CD14-positive monocyte (primary cell): ENCODE measurements around the gene CD40LG. TPM values are rescaled to one million over a fixed set of nuclear protein-coding genes. Genes with fewer than 3 reads are reported as not detected.

ENCODE experiments used
- DNase-seq, 3 donors: peaks; one replicate each; pipeline ENCODE4 v3.0.0-alpha.2; 2011 to 2022
- H2AFZ ChIP-seq: 2 replicates; pipeline ENCODE4 v1.6.0; 2012; ENCODE audit warnings: mild to moderate bottlenecking, low read depth, low read length, inconsistent platforms; ENCODE audit not compliant: insufficient read depth, poor library complexity, severe bottlenecking
- H3K27ac ChIP-seq, 2 donors: 1 replicate in 1 of 2; 2 replicates in 1 of 2; pipeline ENCODE4 v1.5.1; 2012 to 2013; ENCODE audit warnings: low read length in 2 of 2, control low read depth in 1 of 2, inconsistent platforms in 1 of 2, low read depth in 1 of 2, mild to moderate bottlenecking in 1 of 2
- H3K27me3 ChIP-seq, 2 donors: one replicate each; pipeline versions ENCODE4 v1.6.0 to v1.6.1; 2011 to 2013; ENCODE audit warnings: low read length in 2 of 2; ENCODE audit not compliant: control insufficient read depth in 2 of 2, insufficient read depth in 2 of 2
- H3K36me3 ChIP-seq, 2 donors: replicated peaks in 1 of 2; 1 replicate in 1 of 2; 2 replicates in 1 of 2; pipeline versions ENCODE4 v1.5.1 to v1.6.1; 2012 to 2013; ENCODE audit warnings: low read length in 2 of 2, control low read depth in 1 of 2, inconsistent platforms in 1 of 2, mild to moderate bottlenecking in 1 of 2; ENCODE audit not compliant: insufficient read depth in 2 of 2, control insufficient read depth in 1 of 2
- H3K4me1 ChIP-seq, 2 donors: 1 replicate in 1 of 2; 2 replicates in 1 of 2; pipeline versions ENCODE4 v1.5.1 to v1.6.1; 2012 to 2013; ENCODE audit warnings: low read length in 2 of 2, control low read depth in 1 of 2, inconsistent platforms in 1 of 2, mild to moderate bottlenecking in 1 of 2, moderate library complexity in 1 of 2; ENCODE audit not compliant: insufficient read depth in 2 of 2, control insufficient read depth in 1 of 2
- H3K4me2 ChIP-seq: replicated peaks from 2 replicates; pipeline ENCODE3; 2012; ENCODE audit warnings: low read length, moderate library complexity, mild to moderate bottlenecking; ENCODE audit not compliant: poor library complexity, severe bottlenecking; ENCODE audit errors: extremely low read depth
- H3K4me3 ChIP-seq, 3 experiments: fragments of 200-600 bp in 1 of 3; sonication (generic) in 1 of 3; replicated peaks in 1 of 3; 1 replicate in 2 of 3; 2 replicates in 1 of 3; pipeline ENCODE4 v1.5.1; 2011 to 2013; ENCODE audit warnings: low read length in 3 of 3, mild to moderate bottlenecking in 3 of 3, control low read depth in 2 of 3, low read depth in 2 of 3, inconsistent platforms in 1 of 3, moderate library complexity in 1 of 3
- H3K79me2 ChIP-seq: 2 replicates; pipeline ENCODE4 v1.6.0; 2012; ENCODE audit warnings: mild to moderate bottlenecking, control low read depth, inconsistent platforms, low read length, moderate library complexity; ENCODE audit not compliant: insufficient read depth
- H3K9ac ChIP-seq: 2 replicates; pipeline ENCODE4 v1.6.0; 2017; ENCODE audit warnings: low read length, mild to moderate bottlenecking; ENCODE audit not compliant: insufficient read depth, poor library complexity, severe bottlenecking
- H3K9me3 ChIP-seq, 2 donors: replicated peaks in 1 of 2; 1 replicate in 1 of 2; 2 replicates in 1 of 2; pipeline versions ENCODE4 v1.5.1 to v1.6.1; 2012 to 2013; ENCODE audit warnings: low read length in 2 of 2, control low read depth in 1 of 2; ENCODE audit not compliant: control insufficient read depth in 1 of 2, insufficient read depth in 1 of 2
- H4K20me1 ChIP-seq: 2 replicates; pipeline ENCODE4 v1.6.0; 2012; ENCODE audit warnings: mild to moderate bottlenecking, low read length, control low read depth, moderate library complexity; ENCODE audit not compliant: insufficient read depth
- H3K27ac Mint-ChIP-seq, 7 donors: one replicate each; pipeline ENCODE4 v1.8.0; 2020; ENCODE audit warnings: mild to moderate bottlenecking in 7 of 7, mixed read lengths in 7 of 7, moderate library complexity in 6 of 7, inconsistent platforms in 2 of 7
- H3K27me3 Mint-ChIP-seq, 3 donors: one replicate each; pipeline ENCODE4 v1.8.0; 2021 to 2022; ENCODE audit warnings: low read depth in 3 of 3, mild to moderate bottlenecking in 3 of 3, mixed read lengths in 3 of 3, moderate library complexity in 3 of 3, inconsistent platforms in 1 of 3
- H3K36me3 Mint-ChIP-seq, 2 donors: one replicate each; pipeline ENCODE4 v1.8.0; 2020; ENCODE audit warnings: mixed read lengths in 2 of 2, inconsistent platforms in 1 of 2, mild to moderate bottlenecking in 1 of 2
- H3K4me1 Mint-ChIP-seq: one replicate; pipeline ENCODE4 v1.8.0; 2020; ENCODE audit warnings: mild to moderate bottlenecking, mixed read lengths
- H3K4me3 Mint-ChIP-seq, 2 donors: one replicate each; pipeline ENCODE4 v1.8.0; 2020; ENCODE audit warnings: mild to moderate bottlenecking in 2 of 2, mixed read lengths in 2 of 2, moderate library complexity in 1 of 2
- H3K9me3 Mint-ChIP-seq, 7 donors: one replicate each; pipeline ENCODE4 v1.8.0; 2020 to 2022; ENCODE audit warnings: mixed read lengths in 7 of 7, mild to moderate bottlenecking in 6 of 7, moderate library complexity in 6 of 7, inconsistent platforms in 2 of 7
- CTCF ChIP-seq: fragments of 200-600 bp; IDR thresholded peaks from one replicate; pipeline ENCODE4 v1.8.0; 2022; ENCODE audit warnings: antibody characterized with exemption, mild to moderate bottlenecking
- whole genome bisulfite sequencing: methylation state at CpG from one replicate; pipeline ENCODE4 v1.1.5; 2013; ENCODE audit warnings: missing lambda C conversion rate; ENCODE audit not compliant: insufficient coverage; 5-methylcytosine and 5-hydroxymethylcytosine counted together
- intact Hi-C, 2 donors: fragments of 100-400 bp; cut with micrococcal nuclease; formaldehyde crosslinking; loops; one replicate each; pipeline versions ENCODE4 v1.15.0 to v1.15.1; 2023
- polyA plus RNA-seq, 3 donors: library from polyadenylated mRNA; depleted of rRNA in 1 of 3; unstranded in 2 of 3; stranded (reverse) in 1 of 3; fragments of 300-500 nt in 2 of 3; fragments of >200 nt in 1 of 3; fragmentation: Illumina TruSeq in 2 of 3; gene quantifications; 1 replicate in 2 of 3; 2 replicates in 1 of 3; pipeline ENCODE4 v1.2.3, GENCODE V29; 2012 to 2021

CD40LG gene
- polyA plus RNA-seq, 3 donors: 0.09 TPM; not detected in 2

- no peaks in the 10 kb centered on the region for H3K36me3 ChIP-seq
- no peaks in the 10 kb centered on the region for H3K9me3 ChIP-seq
- H3K4me1 Mint-ChIP-seq: peaks cover 8% of the 10 kb centered on the region
- DNase-seq: peak; percentile 14 to 25 (median 15)
- H3K9me3 Mint-ChIP-seq: no peaks in the 10 kb centered on the region
- no peaks in the 10 kb centered on the region for H3K36me3 Mint-ChIP-seq
- H3K4me1 ChIP-seq: no peaks in the 10 kb centered on the region
- H3K27me3 ChIP-seq: no peaks in the 10 kb centered on the region
- H3K27ac ChIP-seq: no peak overlapping the region
- no peaks in the 10 kb centered on the region for H4K20me1 ChIP-seq
- no peak overlapping the region for H3K4me2 ChIP-seq
- H3K9ac ChIP-seq: no peak overlapping the region
- no peak overlapping the region for H3K4me3 ChIP-seq
- H3K27me3 Mint-ChIP-seq: peaks cover 0 to 11% (median 0%) of the 10 kb centered on the region in 3 donors
- H2AFZ ChIP-seq: no peak overlapping the region
- H3K4me3 Mint-ChIP-seq: no peak overlapping the region
- TF ChIP-seq CTCF: peak; percentile 46
- 27% methylated on average over 4 of the region's 10 CpGs for WGBS
- peak overlapping the region in 1 of 7 donors; percentile 21 for H3K27ac Mint-ChIP-seq
- H3K79me2 ChIP-seq: no peaks in the 10 kb centered on the region
- intact Hi-C loops: loop anchor here in 1 of 2 donors (10.0 kb wide), 1 partner anchor 316 kb away; no protein-coding TSS in a partner anchor
Measured at GRCh38 chrX:136608295-136608933, 39.5 kb upstream of the CD40LG start.

DNA sequence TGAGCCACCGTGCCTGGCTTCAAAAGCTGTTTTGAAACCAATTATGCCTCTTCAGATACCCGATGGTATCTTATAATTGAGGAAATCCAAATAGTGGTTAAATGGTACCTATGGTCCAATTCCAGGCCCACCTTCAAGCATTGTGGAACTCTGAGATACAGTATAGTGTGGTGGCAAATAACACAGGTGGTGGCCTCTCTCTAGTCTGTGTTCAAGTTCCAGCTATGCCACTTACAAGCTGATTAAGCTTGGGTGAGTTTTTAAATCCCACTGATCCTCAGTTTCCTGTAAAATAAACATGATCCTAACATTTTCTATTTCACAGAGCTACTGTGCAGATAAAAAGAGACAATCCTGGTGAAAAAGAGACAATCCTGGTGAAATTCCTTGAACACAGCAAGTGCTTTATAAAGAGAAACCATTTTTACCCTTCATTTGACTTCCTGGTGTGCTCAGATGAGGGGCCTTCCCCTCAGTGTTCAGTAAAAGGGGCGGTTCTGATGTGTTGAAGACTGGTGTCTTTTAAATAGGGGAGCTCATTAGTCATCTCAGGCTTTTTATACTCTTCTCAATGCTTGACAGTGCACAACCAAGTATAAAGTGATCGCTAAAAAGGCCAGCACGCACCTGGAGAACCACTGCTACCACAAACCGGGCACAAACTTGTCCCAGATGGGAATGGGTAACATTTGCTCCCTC is 30.8 kb upstream of the CD40LG start:
- WGBS: 100% methylated on average over 1 of the region's 6 CpGs
- no peak for DNase-seq
- peaks cover 0 to 3% (median 0%) of the 10 kb centered on the region in 3 donors for H3K27me3 Mint-ChIP-seq
- no peaks in the 10 kb centered on the region for H3K4me1 Mint-ChIP-seq
- intact Hi-C loops: loop anchor here in 1 of 2 donors (10.0 kb wide), 1 partner anchor 318 kb away; no protein-coding TSS in a partner anchor
- peaks cover 0 to 2% (median 0%) of the 10 kb centered on the region in 7 donors for H3K9me3 Mint-ChIP-seq
- Histone ChIP-seq H3K27me3 (no peaks in the 10 kb centered on the region), H3K9ac (no peak overlapping the region), H3K4me2 (no peak overlapping the region), H3K9me3 (no peaks in the 10 kb centered on the region), H3K4me1 (no peaks in the 10 kb centered on the region), H2AFZ (no peak overlapping the region), H3K36me3 (no peaks in the 10 kb centered on the region), H4K20me1 (no peaks in the 10 kb centered on the region), H3K27ac (no peak overlapping the region), H3K4me3 (no peak overlapping the region), H3K79me2 (no peaks in the 10 kb centered on the region)
- no peak for TF ChIP-seq CTCF
- no peak overlapping the region for H3K4me3 Mint-ChIP-seq
- H3K27ac Mint-ChIP-seq: no peak overlapping the region
- H3K36me3 Mint-ChIP-seq: no peaks in the 10 kb centered on the region
